Right lobe of liver (tissue), 4 donors: Measurements from ENCODE around the gene ZNF365.

ENCODE experiments used
- CTCF ChIP-seq, 4 donors: fragments of 200-600 bp in 3 of 4; fragments of 450-650 bp in 1 of 4; IDR thresholded peaks; one replicate each; pipeline versions ENCODE4 v1.5.1 to v1.8.0; 2016 to 2022; ENCODE audit warnings: antibody characterized with exemption in 4 of 4, mild to moderate bottlenecking in 2 of 4
- POLR2A ChIP-seq: fragments of 450-650 bp; IDR thresholded peaks from one replicate; pipeline ENCODE4 v1.6.1; 2017; ENCODE audit warnings: antibody characterized with exemption, mild to moderate bottlenecking
- donor health status: DM: no; HTN: no; CAD: no.
- donor health status: DM: no; HTN: no; CAD: no.
- donor health status: DM: no; HTN: yes; CAD: no.

GRCh38 chr10:62377026-62377415, 2.9 kb downstream of the ZNF365 start:
- TF ChIP-seq CTCF (IDR thresholded peaks at IDR 0.05) (no peak), POLR2A (no peak)
